Ammon's horn (tissue), 1 donor: ENCODE measurements around the gene MAX.

Source experiments
- DNase-seq: peaks from one replicate; pipeline ENCODE4 v3.0.0-alpha.2; 2016; ENCODE audit warnings: low spot score

MAX gene

GRCh38 chr14:65072937-65073336 is 29.4 kb downstream of the MAX start:
- DNase-seq, result no peak

DNA sequence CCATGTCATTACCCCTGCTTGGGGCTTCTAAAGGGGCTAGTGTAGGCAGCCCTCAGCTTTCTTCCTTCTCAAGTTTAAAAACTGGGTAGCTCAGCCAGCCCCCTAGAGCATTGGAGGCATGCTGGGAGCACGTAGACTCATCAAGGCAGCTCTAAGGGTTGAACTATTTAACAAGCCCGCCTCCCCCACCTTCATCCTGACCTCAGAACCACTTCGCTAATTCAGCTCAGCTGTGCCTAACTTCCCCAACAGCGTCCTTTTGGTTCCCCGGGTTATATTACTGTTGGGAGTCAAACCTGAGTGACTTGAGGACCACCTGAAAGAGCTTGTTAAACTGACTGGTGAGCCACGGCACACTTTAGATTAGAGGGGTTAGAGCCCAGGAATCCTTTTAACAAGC is 30.1 kb downstream of the MAX start:
- DNase-seq, result no peak

DNA sequence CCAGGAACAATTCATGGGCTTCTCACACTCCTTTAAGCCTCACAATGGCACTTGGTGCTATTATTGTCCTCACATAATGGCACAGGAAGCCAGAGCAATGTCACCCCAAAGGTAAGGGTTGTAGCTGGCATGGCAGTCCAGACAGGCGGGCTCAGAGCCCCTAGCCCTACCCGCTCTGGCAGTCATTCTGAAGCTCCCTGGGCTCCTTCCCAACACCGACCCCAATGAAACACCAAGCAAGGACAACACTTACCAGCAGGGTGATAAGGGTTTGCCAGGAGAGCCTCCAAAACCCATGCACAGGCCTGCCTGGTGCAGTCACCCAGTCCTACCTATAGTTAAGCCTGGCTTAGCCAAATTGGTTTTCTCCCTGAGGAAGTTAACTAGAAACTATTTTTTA is 30.8 kb downstream of the MAX start:
- DNase-seq, result no peak

DNA sequence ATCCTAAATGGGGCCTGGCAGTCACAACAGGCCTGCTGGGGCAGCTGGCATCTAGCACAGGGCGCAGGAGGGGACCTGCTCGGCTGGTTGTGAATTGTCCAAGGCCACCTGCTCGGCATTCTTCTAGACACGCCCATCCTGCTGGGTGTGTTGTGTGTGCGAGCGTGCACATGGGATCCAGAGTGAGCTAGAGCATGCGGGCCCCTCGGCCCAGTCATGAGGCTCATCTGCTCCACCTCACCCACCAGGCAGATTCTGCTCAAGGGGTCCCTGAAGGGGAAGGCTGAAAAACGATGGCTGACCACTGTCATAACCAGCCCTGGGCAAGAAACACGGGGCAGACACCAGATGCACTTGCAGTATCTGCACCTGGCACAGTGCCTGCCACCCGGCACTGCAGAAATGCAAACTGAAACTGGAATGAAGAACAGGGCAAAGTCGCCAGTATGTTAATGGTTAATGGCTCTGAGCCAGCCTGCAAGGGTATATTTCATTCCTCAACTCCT is 31.8 kb downstream of the MAX start:
- no peak for DNase-seq

GRCh38 chr14:65069874-65070413 is 32.4 kb downstream of the MAX start:
- no peak for DNase-seq

GRCh38 chr14:65065719-65066118 is 36.6 kb downstream of the MAX start:
- no peak for DNase-seq

GRCh38 chr14:65062096-65063075 is 39.9 kb downstream of the MAX start:
- DNase-seq, result no peak

DNA sequence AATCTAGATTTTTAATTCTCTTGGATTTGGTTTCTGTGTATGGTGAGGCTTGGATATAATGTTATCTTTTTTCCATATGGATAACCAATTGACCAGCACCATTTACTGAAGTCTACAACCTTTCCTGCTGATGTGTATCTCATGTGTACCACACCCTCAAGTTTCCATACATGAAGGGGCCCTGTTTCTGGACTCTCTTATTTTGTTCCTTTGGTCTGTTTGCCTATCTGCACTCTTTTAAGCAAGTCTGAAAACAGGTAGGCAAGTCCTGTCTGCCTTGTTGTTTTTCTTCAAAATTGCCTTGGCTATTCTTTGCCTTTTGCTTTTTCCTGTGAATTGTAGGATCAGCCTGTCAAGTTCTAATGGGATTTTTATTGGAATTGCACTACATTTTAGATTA is 44.6 kb downstream of the MAX start:
- DNase-seq, result no peak

DNA sequence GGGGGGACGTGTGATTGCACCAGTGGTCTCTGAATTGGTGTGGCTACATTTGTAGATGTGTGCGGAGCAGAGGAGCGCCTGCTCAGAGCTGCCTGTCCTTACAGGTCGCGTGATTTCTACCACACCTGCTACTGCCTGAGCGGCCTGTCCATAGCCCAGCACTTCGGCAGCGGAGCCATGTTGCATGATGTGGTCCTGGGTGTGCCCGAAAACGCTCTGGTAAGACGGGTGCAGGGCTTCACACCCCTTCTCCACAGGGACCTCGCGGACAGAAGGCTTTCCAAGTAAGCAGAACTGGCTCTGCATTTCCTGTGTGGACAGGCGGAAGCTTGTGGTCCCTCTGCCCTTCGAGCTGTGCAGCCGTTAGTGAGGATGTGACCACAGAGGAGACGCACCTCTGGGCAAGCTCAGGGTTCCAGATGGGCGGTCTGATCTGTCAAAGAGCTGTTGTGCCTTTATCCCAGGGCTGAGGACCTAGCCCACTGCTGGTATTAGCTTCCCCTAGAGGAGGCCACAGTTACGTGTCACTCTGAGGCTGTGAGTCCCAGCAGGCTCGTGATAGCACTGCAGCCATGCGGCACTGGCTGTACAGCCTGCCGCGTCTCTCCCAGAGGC is 47.7 kb downstream of the MAX start:
- DNase-seq, result no peak

DNA sequence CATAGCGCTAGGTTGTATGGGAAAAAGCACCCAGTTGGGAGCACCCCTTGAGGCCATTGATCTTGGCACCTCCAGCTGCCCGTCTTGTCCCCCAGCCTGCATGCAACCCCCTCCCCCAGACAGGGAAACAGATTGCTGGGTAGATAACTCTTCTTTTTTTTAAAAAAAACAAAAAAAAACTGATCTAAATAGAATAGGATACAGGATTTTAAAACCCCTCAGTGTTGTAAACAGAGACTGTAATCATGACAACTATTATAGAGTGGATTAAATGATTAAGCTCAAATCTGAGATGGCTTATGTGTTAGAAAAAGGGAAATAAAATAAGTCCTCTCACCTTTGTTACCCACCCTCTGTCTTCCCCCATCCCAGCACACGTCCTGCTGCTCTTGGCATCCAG is 48.9 kb downstream of the MAX start:
- DNase-seq, result no peak

- DNase-seq, result no peak
Observed at GRCh38 chr14:65052832-65053231, 49.5 kb downstream of the MAX start.

DNA sequence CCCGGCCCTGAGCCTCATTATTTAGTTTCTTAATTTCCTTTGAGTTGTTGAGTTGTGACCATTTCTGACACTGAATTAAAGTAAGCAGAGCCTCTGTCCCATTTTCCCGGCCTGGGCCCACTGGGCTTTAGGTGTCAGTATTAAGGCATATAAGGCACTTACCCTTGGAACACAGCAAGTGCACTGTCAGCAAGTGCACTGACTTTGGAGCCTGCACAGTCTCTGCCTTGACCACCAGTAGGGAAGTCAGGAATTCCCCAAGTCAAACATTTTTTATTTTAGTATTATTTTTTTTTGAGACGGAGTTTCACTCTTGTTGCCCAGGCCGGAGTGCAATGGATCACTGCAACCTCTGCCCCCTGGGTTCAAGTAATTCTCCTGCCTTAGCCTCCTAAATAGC is 56.6 kb downstream of the MAX start:
- no peak for DNase-seq

DNA sequence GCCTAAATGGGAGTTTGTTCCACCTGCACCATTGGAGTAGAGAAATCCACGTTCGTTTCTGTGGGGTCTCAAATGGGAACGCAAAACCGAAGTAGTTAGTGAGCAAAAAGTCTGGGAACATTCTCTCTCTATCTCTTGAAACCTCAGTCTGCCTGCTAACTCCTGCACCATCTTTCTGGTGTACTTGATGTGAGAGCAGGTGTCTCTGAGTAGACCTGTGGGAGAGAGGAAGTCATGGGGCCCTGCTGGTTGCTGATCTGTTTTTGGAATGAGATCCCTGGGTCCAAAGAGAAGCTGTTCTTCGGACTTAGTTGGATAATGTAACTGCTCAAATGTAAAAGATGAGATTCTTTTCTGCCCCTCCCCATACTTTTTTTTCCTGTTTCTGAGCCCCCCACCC is 57.3 kb downstream of the MAX start:
- no peak for DNase-seq

GRCh38 chr14:65044596-65044959 is 57.7 kb downstream of the MAX start:
- peak; percentile 68 for DNase-seq

DNA sequence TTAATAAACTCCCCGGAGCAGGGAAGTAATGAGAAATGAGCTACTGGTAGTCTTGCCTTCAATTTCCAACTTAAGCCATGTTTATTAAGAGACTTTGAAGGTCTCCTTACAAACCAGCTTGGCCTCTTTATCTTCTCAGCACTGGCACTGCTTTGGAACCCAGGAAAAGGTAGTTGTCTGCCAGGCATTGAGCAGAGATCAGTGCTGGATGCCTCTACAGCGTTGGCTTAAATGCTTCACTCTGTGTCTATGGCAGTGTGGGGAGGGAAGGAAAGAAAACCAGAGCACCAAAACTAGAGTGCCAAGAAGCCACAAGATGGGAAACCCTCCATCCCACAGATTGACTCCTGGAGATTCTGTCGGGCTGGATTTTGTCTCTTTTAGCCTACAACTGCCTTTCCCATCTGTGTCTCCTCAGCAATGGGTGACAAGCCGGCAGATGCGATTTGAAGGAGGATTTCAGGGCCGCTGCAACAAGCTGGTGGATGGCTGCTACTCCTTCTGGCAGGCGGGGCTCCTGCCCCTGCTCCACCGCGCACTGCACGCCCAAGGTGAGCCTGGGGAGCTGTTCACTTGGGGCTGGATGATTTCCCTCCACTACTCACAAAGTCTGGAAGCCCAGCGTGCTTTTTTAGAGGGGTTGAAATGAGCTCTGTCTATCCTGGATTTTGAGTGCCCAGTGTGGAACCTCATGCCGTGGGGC is 58.3 kb downstream of the MAX start:
- DNase-seq, result no peak

DNA sequence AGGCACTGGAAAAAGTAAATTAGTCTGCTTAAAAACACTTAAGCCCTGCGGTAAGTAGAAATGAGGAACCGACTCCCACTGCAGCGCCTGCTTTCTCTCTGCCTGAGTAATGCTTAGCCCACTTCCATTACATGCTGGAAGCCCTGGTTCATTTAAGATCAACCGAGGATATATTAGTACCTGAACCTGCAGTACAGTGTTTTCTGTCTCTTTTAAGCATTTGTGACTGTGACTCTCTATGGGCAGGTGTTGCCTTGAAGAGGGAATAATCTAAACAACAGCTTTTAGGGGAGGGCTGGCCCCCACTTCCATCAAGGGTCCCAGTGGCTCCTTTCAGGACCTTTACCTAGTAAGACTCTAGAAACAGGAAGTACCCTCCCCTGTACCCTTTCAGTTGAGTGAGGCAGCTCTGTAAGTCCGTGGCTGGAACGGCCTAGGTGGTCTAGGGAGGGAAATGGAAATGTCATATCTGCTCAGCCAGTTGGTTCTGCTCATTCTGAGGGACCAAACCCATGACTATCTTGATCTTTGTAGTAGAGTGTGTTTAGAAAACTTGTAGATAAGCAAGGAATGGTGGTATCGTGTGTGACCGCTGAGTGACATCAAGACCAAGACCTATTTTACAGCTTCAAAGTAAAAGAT is 59.5 kb downstream of the MAX start:
- DNase-seq, result peak; percentile 42

- DNase-seq, result no peak
Observed at GRCh38 chr14:65042296-65042695, 60.0 kb downstream of the MAX start.

DNA sequence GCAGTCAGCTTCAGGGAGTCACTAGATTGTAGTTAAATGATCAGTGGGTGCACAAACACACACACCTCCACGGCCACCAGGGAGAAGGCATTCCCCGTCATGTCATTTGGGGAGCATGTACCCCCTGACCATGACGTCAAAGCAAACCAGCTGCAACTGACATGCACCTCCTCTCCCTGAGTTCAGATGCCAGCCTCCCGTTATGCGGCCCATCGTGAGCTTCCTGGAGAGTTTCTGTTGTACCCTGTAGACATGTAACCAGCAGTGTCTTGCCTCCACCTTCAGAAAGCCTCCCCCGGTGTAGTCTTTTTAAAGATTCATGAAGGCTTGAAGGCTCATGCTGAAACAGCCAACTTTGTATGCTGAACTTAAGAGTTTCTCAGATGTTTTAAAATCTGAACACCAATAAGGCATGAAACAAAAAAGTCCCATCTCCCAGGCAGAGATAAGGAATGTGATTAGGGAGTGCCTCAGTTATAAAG is 60.8 kb downstream of the MAX start:
- no peak for DNase-seq

DNA sequence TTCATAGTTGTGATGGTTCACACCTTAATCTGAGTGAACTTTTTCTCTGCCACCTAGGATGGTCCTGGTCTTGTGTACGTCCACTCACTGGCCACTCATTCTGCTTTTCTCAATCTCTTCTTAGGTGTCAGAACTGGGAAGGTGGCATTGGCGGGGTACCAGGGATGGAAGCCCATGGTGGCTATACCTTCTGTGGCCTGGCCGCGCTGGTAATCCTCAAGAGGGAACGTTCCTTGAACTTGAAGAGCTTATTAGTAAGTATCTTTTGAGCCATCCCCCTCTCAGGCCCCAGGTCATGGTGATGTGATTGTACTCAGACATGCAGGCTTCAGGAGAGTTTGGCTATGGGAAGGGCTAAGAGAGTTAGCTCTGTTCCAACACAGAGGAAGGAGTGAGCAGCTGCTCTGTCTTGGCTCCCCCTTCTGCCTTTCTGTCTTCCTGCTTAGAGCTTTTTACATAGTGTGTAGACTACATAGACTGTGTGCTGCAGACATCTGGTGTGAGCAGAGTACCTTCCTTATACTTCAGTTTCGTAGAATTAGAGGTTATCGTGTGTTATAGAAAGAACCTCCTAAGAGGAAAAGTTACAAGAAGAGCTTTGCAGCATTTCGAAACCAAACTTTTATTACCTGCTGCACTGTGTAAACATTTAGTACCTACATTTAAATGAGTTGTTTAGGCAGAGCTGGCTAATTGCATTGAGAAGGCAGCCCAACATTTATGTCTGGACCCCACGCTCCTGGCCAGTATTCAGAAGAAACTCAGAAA is 61.5 kb downstream of the MAX start:
- DNase-seq, result no peak

- DNase-seq, result no peak
Observed at GRCh38 chr14:65038966-65039365, 63.4 kb downstream of the MAX start.

GRCh38 chr14:65035049-65035448 is 67.3 kb downstream of the MAX start:
- DNase-seq, result peak; percentile 62
